K562 (cell line): Measurements from ENCODE around the gene PSORS1C2. TPM values are rescaled to one million over a fixed set of nuclear protein-coding genes. Genes with fewer than 3 reads are reported as not detected.

Experiments
- ATAC-seq: fragments of 200-7000 bp; cut with Tn5 transposase; 3 replicates; pipeline ENCODE4 v1.9.1; 2020; ENCODE audit warnings: moderate library complexity
- BruUV-seq: library from RNA; stranded (reverse); fragments of 400-500 nt; replicated peaks from 2 replicates; lab custom pipeline; 2021; lab: Mats Ljungman, UMichigan
- CTCF ChIA-PET: fragments of 300-600 bp; formaldehyde crosslinking; extraction: SDS; loops from one replicate; lab custom pipeline; 2021; ENCODE audit warnings: low intra/inter-chr PET ratio; lab: Yijun Ruan, JAX
- POLR2A ChIA-PET: fragments of 300-600, 350-650 bp; sonication (Branson Sonifier 250); formaldehyde crosslinking; extraction: SDS; loops from one replicate; lab custom pipeline; 2021; ENCODE audit warnings: antibody characterized with exemption, inconsistent platforms; lab: Yijun Ruan, JAX
- DNase-seq, 4 experiments: peaks; one replicate each; pipeline versions ENCODE4 v3.0.0 to v3.0.0-alpha.2; 2011 to 2018; ENCODE audit warnings: low spot score in 3 of 4, mixed read lengths in 3 of 4; ENCODE audit errors: extremely low read depth in 1 of 4
- FAIRE-seq: peaks from 2 replicates; lab custom pipeline; 2011; peaks lifted over from hg19 to GRCh38; lab: Jason Lieb, UNC
- H2AFZ ChIP-seq: 2 replicates; pipeline ENCODE4 v1.6.0; 2011; ENCODE audit warnings: low read depth, low read length, control low read depth, inconsistent platforms
- H3K27ac ChIP-seq: fragments of 200-600 bp; 3 replicates; pipeline ENCODE4 v1.8.0; 2011; ENCODE audit warnings: low read depth, mild to moderate bottlenecking, control low read depth, inconsistent platforms, low read length, moderate library complexity, mixed read lengths; ENCODE audit errors: extremely low read depth
- H3K27me3 ChIP-seq, 2 experiments: fragments of 300-600 bp in 1 of 2; 2 replicates in 1 of 2; 3 replicates in 1 of 2; pipeline versions ENCODE4 v1.6.0 to v1.8.0; 2011; ENCODE audit warnings: inconsistent platforms in 2 of 2, low read length in 2 of 2, mild to moderate bottlenecking in 1 of 2, mixed read lengths in 1 of 2, moderate library complexity in 1 of 2; ENCODE audit not compliant: control insufficient read depth in 2 of 2, insufficient read depth in 2 of 2
- H3K36me3 ChIP-seq: fragments of 300-600 bp; 3 replicates; pipeline ENCODE4 v1.8.0; 2011; ENCODE audit warnings: mild to moderate bottlenecking, low read length, inconsistent platforms; ENCODE audit not compliant: control insufficient read depth, insufficient read depth
- H3K4me1 ChIP-seq, 2 experiments: fragments of 200-600 bp in 1 of 2; replicated peaks in 1 of 2; 2 replicates in 1 of 2; 3 replicates in 1 of 2; pipeline versions ENCODE4 v1.5.1 to v1.8.0; 2011; ENCODE audit warnings: inconsistent platforms in 2 of 2, low read length in 2 of 2, mild to moderate bottlenecking in 1 of 2, mixed read lengths in 1 of 2, moderate library complexity in 1 of 2; ENCODE audit not compliant: control insufficient read depth in 2 of 2, insufficient read depth in 2 of 2
- H3K4me2 ChIP-seq: 2 replicates; pipeline ENCODE4 v1.6.1; 2011; ENCODE audit warnings: low read length, control low read depth, inconsistent platforms, mixed read lengths; ENCODE audit not compliant: insufficient read depth
- H3K4me3 ChIP-seq: fragments of 200-600 bp; sonication (generic), shearing (Covaris generic); 2 replicates; pipeline ENCODE4 v1.5.1; 2016; ENCODE audit warnings: control low read depth, inconsistent platforms
- H3K79me2 ChIP-seq: fragments of 200-600 bp; 3 replicates; pipeline ENCODE4 v1.8.0; 2011; ENCODE audit warnings: low read length, inconsistent platforms; ENCODE audit not compliant: control insufficient read depth, insufficient read depth
- H3K9ac ChIP-seq, 2 experiments: 2 replicates each; pipeline versions ENCODE4 v1.6.0 to v1.6.1; 2011; ENCODE audit warnings: low read depth in 2 of 2, low read length in 2 of 2, control low read depth in 1 of 2, inconsistent platforms in 1 of 2, mild to moderate bottlenecking in 1 of 2, mixed read lengths in 1 of 2; ENCODE audit not compliant: insufficient read depth in 1 of 2
- H3K9me1 ChIP-seq: one replicate; pipeline ENCODE4 v1.6.0; 2011; ENCODE audit warnings: inconsistent platforms, mild to moderate bottlenecking, low read length, moderate library complexity; ENCODE audit not compliant: control insufficient read depth, insufficient read depth
- H3K9me3 ChIP-seq: replicated peaks from 2 replicates; pipeline ENCODE4 v1.5.1; 2011; ENCODE audit warnings: low read depth, low read length, inconsistent platforms; ENCODE audit not compliant: control insufficient read depth, insufficient read depth
- H4K20me1 ChIP-seq: replicated peaks from 2 replicates; pipeline ENCODE4 v1.6.1; 2011; ENCODE audit warnings: low read length, inconsistent platforms, mixed read lengths; ENCODE audit not compliant: control insufficient read depth, insufficient read depth
- CREB3L1 ChIP-seq: fragments of 450-650 bp; IDR thresholded peaks from 2 replicates; pipeline ENCODE4 v1.6.1; 2014; ENCODE audit warnings: low read depth, mild to moderate bottlenecking, moderate library complexity, borderline replicate concordance
- HIVEP1 ChIP-seq: fragments of 250-450 bp; sonication (Bioruptor Pico); IDR thresholded peaks from 2 replicates; pipeline ENCODE4 v1.4.0; 2020; ENCODE audit warnings: mild to moderate bottlenecking
- KAT7 ChIP-seq: sonication (generic); formaldehyde crosslinking; IDR thresholded peaks from 2 replicates; pipeline ENCODE4 v1.8.0; 2022; ENCODE audit warnings: missing genetic modification reagents, mild to moderate bottlenecking, borderline replicate concordance
- POLR2G ChIP-seq: fragments of 200-400 bp; formaldehyde crosslinking; IDR thresholded peaks from 2 replicates; pipeline ENCODE4 v1.6.1; 2017; ENCODE audit warnings: low read depth, mild to moderate bottlenecking, antibody characterized with exemption, low read length, moderate library complexity
- SRSF1 ChIP-seq: fragments of 200-400 bp; formaldehyde crosslinking; IDR thresholded peaks from 2 replicates; pipeline ENCODE4 v1.6.1; 2017; ENCODE audit warnings: mild to moderate bottlenecking, low read depth, low read length, moderate library complexity
- TOE1 ChIP-seq, 2 experiments: fragments of 450-650 bp in 1 of 2; sonication (generic) in 1 of 2; formaldehyde crosslinking in 1 of 2; IDR thresholded peaks; 2 replicates each; pipeline versions ENCODE4 v1.7.1 to v1.8.0; 2016 to 2022; ENCODE audit warnings: borderline replicate concordance in 2 of 2, mild to moderate bottlenecking in 2 of 2, antibody characterized with exemption in 1 of 2, inconsistent platforms in 1 of 2, low read depth in 1 of 2, missing genetic modification reagents in 1 of 2, moderate library complexity in 1 of 2
- ZFP91 ChIP-seq: sonication (generic); formaldehyde crosslinking; IDR thresholded peaks from 2 replicates; pipeline ENCODE4 v1.8.0; 2022; ENCODE audit warnings: mild to moderate bottlenecking, missing genetic modification reagents
- ZNF232 ChIP-seq: sonication (generic); formaldehyde crosslinking; IDR thresholded peaks from 2 replicates; pipeline ENCODE4 v1.8.0; 2022; ENCODE audit warnings: mild to moderate bottlenecking, missing genetic modification reagents
- ZNF318 ChIP-seq, 2 experiments: fragments of 450-650 bp; IDR thresholded peaks; 2 replicates each; pipeline ENCODE4 v1.6.1; 2016; ENCODE audit warnings: mild to moderate bottlenecking in 2 of 2, borderline replicate concordance in 1 of 2, low read depth in 1 of 2, moderate library complexity in 1 of 2
- ZNF354B ChIP-seq: fragments of 250-450 bp; sonication (Bioruptor Pico); IDR thresholded peaks from 2 replicates; pipeline ENCODE4 v1.4.0; 2020
- ZNF507 ChIP-seq: conservative IDR thresholded peaks from 2 replicates; pipeline ENCODE4 v1.6.1; 2017; ENCODE audit warnings: missing genetic modification characterization, missing compliant biosample characterization
- WGBS: fragments of 100-300 bp; shearing (Covaris generic); methylation state at CpG from one replicate; pipeline ENCODE4 v1.1.6; 2016; ENCODE audit warnings: low coverage, mixed read lengths; ENCODE audit not compliant: insufficient coverage; ENCODE audit errors: missing lambda C conversion rate; 5-methylcytosine and 5-hydroxymethylcytosine counted together
- in situ Hi-C: fragments of 300-500 bp; cut with MboI; formaldehyde crosslinking; loops from 4 replicates; pipeline ENCODE4 v1.15.0; 2018; ENCODE audit warnings: inconsistent platforms, mixed read lengths
- intact Hi-C: fragments of 100-400 bp; cut with micrococcal nuclease; formaldehyde crosslinking; loops from 2 replicates; pipeline ENCODE4 v1.14.2; 2022
- polyA plus RNA-seq, 8 experiments: library from polyadenylated mRNA; depleted of rRNA in 4 of 8; stranded (reverse) in 5 of 8; unstranded in 3 of 8; fragments of >200 nt; fragmentation: Nextera tagmentation in 2 of 8; fragmentation: Illumina TruSeq in 1 of 8; extraction: Ambion mirVana in 2 of 8; extraction: Trizol in 1 of 8; gene quantifications; 2 replicates each; pipeline versions ENCODE4 v1.2.1 to v1.2.3, GENCODE V29; 2011 to 2014; ENCODE audit warnings: inconsistent platforms in 1 of 8, missing spikeins in 1 of 8
- total RNA-seq, 7 experiments: library from RNA; depleted of rRNA in 6 of 7; stranded (reverse); fragments of >200 nt in 6 of 7; fragmentation: Illumina TruSeq in 2 of 7; extraction: Trizol in 2 of 7; gene quantifications; 2 replicates each; pipeline versions ENCODE4 v1.2.1 to v1.2.3, GENCODE V29; 2011 to 2021; ENCODE audit warnings: low replicate concordance in 1 of 7

Gene PSORS1C2
- total and polyA plus RNA-seq, 9 of the 15 experiments (the other 6 are each of a cell fraction or from before 2014, with no cell fraction given): not detected

GRCh38 chr6:31096656-31097055 lies 42.2 kb downstream of the PSORS1C2 start:
- Histone ChIP-seq H3K79me2 (no peaks in the 10 kb centered on the region), H3K9ac (no peak overlapping the region), H3K27ac (no peak overlapping the region), H3K36me3 (no peaks in the 10 kb centered on the region), H4K20me1 (no peaks in the 10 kb centered on the region), H3K9me1 (no peaks in the 10 kb centered on the region), H3K4me3 (no peak overlapping the region), H3K27me3 (peaks cover 0 to 16% of the 10 kb centered on the region in 2 experiments; a peak in 1 of 5 replicates), H2AFZ (no peak overlapping the region), H3K4me1 (peaks cover 0 to 2% of the 10 kb centered on the region in 2 experiments; a peak in 3 of 5 replicates), H3K9me3 (no peaks in the 10 kb centered on the region), H3K4me2 (no peak overlapping the region)
- no peak for FAIRE-seq
- BruUV-seq: no TSS peak
- ATAC-seq: no peak
- intact Hi-C loops: no loop called here
- ChIA-PET CTCF (no interaction called here), POLR2A (no interaction called here)
- DNase-seq: no peak
- 6% methylated on average over 5 of the region's 5 CpGs for WGBS
- in situ Hi-C loops: no loop called here
- TF ChIP-seq KAT7 (CRISPR knock-in tag) (no peak), ZNF354B (CRISPR knock-in tag) (no peak), POLR2G (no peak), HIVEP1 (no peak), ZNF232 (CRISPR knock-in tag) (no peak), CREB3L1 (no peak), ZNF318 (IDR thresholded peaks at IDR 0.05; ENCODE audit: borderline replicate concordance in 1 of 2, low read depth in 1 of 2) (no peak), ZNF507 (no peak), SRSF1 (no peak), TOE1 (IDR thresholded peaks at IDR 0.05; ENCODE audit: borderline replicate concordance) (no peak), TOE1 (CRISPR knock-in tag; IDR thresholded peaks at IDR 0.05; ENCODE audit: borderline replicate concordance, low read depth) (no peak), ZFP91 (CRISPR knock-in tag) (no peak)
